ENCODE data around the gene DSE.

The DSE gene

DNA sequence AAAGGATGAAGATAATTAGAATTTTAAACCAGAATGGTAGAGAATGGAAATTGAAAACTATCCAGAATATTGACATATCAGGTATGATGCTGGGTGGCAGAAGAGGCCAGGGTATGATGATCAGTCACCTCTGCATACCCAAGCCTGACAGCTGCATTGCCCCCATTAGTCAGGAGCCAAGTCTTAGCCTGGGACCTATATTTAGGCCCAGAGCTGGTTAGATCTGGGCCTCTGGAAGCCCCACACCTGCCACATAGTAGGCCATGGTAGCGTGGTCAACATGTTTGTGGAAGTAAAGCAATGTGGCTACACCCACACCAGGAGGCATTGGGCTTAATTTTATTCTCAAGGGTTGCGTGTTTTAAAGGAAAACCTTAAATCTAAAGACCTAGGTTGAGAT lies 58.4 kb downstream of the DSE start:
- H3K27ac ChIP-seq: no peak overlapping the region
- TF ChIP-seq, protein P1, sequence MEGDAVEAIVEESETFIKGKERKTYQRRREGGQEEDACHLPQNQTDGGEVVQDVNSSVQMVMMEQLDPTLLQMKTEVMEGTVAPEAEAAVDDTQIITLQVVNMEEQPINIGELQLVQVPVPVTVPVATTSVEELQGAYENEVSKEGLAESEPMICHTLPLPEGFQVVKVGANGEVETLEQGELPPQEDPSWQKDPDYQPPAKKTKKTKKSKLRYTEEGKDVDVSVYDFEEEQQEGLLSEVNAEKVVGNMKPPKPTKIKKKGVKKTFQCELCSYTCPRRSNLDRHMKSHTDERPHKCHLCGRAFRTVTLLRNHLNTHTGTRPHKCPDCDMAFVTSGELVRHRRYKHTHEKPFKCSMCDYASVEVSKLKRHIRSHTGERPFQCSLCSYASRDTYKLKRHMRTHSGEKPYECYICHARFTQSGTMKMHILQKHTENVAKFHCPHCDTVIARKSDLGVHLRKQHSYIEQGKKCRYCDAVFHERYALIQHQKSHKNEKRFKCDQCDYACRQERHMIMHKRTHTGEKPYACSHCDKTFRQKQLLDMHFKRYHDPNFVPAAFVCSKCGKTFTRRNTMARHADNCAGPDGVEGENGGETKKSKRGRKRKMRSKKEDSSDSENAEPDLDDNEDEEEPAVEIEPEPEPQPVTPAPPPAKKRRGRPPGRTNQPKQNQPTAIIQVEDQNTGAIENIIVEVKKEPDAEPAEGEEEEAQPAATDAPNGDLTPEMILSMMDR (conservative IDR thresholded peaks at IDR 0.05): no peak

DNA sequence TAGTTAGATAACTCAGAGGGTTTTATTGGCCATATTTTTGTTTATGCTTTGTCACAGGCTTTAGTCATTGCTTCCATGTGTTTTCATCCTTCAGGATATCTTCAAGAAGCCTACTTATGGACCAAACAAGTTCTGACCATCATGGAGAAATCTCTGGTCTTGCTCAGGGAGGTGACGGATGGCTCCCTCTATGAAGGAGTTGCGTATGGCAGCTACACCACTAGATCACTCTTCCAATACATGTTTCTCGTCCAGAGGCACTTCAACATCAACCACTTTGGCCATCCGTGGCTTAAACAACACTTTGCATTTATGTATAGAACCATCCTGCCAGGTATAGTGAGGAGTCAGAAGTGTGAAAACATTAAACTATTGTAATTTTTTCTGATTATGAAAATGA lies 60.1 kb downstream of the DSE start:
- H3K27ac ChIP-seq: no peak overlapping the region
- TF ChIP-seq, protein P1 (conservative IDR thresholded peaks at IDR 0.05): no peak

DNA sequence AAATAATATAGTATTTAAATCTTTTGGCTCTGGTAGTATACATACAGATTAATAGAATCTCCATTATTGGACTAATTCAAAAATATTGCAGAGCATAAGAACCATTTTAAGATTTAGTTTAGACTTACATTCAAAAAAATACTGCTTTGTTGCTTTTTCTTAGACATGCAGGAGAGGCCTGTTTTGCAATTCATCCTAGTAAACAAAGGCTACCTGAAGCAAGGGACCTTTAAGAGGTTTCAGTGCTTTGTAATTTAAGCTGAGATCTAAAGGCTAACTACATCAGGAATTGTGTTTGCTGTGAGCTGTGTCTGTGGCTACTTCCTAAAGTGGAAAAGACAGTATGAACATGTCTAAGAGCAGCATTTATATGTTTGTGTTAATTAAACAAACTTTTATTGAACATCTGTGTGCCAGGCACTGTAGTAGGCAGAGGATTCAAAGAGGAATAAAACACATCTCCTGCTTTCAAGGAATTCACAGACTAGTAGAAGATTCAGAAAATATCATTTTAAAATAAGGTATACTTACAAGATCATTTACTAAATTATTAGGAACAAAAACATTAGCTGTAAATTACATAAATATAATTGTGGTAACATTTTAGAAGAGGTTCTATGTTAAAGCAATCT lies 61.3 kb downstream of the DSE start:
- TF ChIP-seq, protein P1 (conservative IDR thresholded peaks at IDR 0.05): no peak
- no peak overlapping the region for H3K27ac ChIP-seq

DNA sequence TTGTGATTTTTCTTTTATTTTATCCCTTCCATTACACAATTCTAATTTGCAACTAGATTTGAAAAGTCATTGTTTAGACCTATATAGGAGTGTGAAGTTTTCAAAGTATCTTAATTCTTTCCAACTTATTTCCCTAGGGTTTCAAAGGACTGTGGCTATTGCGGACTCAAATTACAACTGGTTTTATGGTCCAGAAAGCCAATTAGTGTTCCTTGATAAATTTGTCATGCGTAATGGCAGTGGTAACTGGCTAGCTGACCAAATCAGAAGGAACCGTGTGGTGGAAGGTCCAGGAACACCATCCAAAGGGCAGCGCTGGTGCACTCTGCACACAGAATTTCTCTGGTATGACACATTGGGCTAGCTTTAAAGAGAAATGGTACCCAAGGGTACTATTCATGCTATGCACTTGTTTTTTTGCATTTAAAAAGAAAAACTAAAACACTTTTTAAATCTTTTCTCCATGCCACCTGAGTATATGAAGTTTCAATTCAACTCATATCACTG lies 62.5 kb downstream of the DSE start:
- TF ChIP-seq, protein P1 (conservative IDR thresholded peaks at IDR 0.05): no peak
- H3K27ac ChIP-seq: no peak overlapping the region

DNA sequence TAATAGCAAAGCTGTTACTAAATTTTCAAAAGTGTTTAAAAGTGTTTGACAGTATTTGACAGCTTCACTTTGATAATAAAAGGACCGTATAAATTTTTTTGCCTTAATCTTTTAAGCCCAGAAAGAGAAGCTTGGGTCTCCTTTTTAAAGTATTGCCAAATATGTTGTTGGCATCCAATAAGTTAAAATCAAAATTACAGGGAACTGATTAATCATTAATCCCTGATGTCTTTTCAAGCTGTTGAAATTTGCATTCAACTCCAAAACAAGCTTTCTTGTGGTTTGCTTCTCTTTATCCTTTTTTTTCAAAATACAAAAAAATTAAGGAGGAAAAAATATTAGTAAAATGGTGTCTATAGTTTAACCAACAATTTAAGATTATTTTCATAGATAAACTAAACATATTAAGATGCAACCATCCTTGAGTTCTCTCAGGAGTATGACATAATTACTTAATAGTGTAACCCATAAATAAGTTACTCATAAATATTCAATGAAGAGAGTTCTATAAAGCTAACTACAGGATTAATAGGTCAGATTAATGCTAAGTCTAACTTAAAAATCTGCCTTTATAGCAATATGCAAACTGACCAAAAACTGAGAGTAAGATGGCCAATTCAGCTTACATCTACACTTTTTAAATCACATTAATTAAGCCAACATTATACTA lies 63.4 kb downstream of the DSE start:
- TF ChIP-seq, protein P1 (conservative IDR thresholded peaks at IDR 0.05): no peak
- H3K27ac ChIP-seq: no peak overlapping the region

DNA sequence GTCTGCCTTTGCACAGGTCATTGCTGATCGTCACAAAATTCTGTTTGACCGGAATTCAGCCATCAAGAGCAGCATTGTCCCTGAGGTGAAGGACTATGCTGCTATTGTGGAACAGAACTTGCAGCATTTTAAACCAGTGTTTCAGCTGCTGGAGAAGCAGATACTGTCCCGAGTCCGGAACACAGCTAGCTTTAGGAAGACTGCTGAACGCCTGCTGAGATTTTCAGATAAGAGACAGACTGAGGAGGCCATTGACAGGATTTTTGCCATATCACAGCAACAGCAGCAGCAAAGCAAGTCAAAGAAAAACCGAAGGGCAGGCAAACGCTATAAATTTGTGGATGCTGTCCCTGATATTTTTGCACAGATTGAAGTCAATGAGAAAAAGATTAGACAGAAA lies 65.8 kb downstream of the DSE start:
- H3K27ac ChIP-seq: no peak overlapping the region
- TF ChIP-seq, protein P1 (conservative IDR thresholded peaks at IDR 0.05): no peak

DNA sequence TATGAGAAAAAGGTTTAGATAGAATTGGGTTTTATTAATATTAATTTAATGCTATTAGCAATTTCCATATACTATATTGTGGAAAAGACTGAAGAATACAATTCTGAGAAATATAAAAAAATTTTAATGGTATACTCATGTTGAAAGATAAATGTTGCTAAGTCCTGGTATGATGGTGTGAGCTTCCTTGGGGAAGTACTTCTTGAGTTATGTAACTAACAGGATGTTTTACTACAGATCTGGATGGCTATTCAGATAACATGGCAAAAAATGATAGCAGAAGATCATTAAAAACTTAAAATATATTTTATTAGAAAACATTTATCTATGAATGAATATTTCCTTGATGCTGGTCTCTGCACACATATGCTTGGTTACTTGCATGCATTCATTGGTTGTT lies 66.9 kb downstream of the DSE start:
- H3K27ac ChIP-seq: no peak overlapping the region
- TF ChIP-seq, protein P1 (conservative IDR thresholded peaks at IDR 0.05): no peak

All from VCaP (cell line).